HepG2 (cell line): ENCODE measurements around the gene LDAH. TPM values are rescaled to one million over a fixed set of nuclear protein-coding genes. Genes with fewer than 3 reads are reported as not detected.
A peak's percentile ranks its signal among the peaks of the same experiment; 100 is the strongest.

Source experiments
- KDM1A ChIP-seq: IDR thresholded peaks from 2 replicates; pipeline ENCODE4 v1.6.1; 2016; ENCODE audit warnings: missing compliant biosample characterization
- KLF13 ChIP-seq: sonication (generic); formaldehyde crosslinking; IDR thresholded peaks from 2 replicates; pipeline ENCODE4 v1.4.0; 2020; ENCODE audit warnings: mild to moderate bottlenecking, missing genetic modification reagents
- PAX8 ChIP-seq: sonication (generic); formaldehyde crosslinking; IDR thresholded peaks from 2 replicates; pipeline ENCODE4 v1.8.0; 2022; ENCODE audit warnings: mild to moderate bottlenecking, missing genetic modification reagents, borderline replicate concordance
- SIX1 ChIP-seq: sonication (generic); formaldehyde crosslinking; IDR thresholded peaks from 2 replicates; pipeline ENCODE4 v1.4.0; 2020; ENCODE audit warnings: missing genetic modification reagents, borderline replicate concordance
- SUZ12 ChIP-seq: fragments of 150-350 bp; IDR thresholded peaks from 2 replicates; pipeline ENCODE4 v1.6.1; 2014; ENCODE audit warnings: low read depth, low read length
- TFDP1 ChIP-seq: IDR thresholded peaks from 2 replicates; pipeline ENCODE4 v1.6.1; 2016; ENCODE audit warnings: missing compliant biosample characterization, missing genetic modification reagents, borderline replicate concordance
- THAP11 ChIP-seq: IDR thresholded peaks from 2 replicates; pipeline ENCODE4 v1.6.1; 2016; ENCODE audit warnings: missing biosample characterization, missing genetic modification reagents
- TMF1 ChIP-seq: sonication (generic); formaldehyde crosslinking; IDR thresholded peaks from 2 replicates; pipeline ENCODE4 v1.8.1; 2022; ENCODE audit warnings: low read depth, missing genetic modification reagents
- ZNF230 ChIP-seq: sonication (generic); formaldehyde crosslinking; IDR thresholded peaks from 2 replicates; pipeline ENCODE4 v1.4.0; 2020; ENCODE audit warnings: mild to moderate bottlenecking, missing genetic modification reagents
- ZNF484 ChIP-seq: sonication (generic); formaldehyde crosslinking; IDR thresholded peaks from 2 replicates; pipeline ENCODE4 v1.5.1; 2020; ENCODE audit warnings: mild to moderate bottlenecking, low read depth, missing genetic modification reagents, borderline replicate concordance
- ZNF720 ChIP-seq: sonication (generic); formaldehyde crosslinking; IDR thresholded peaks from 2 replicates; pipeline ENCODE4 v1.4.0; 2020; ENCODE audit warnings: missing genetic modification reagents
- ZNF782 ChIP-seq: sonication (generic); formaldehyde crosslinking; IDR thresholded peaks from 2 replicates; pipeline ENCODE4 v1.4.0; 2020; ENCODE audit warnings: missing genetic modification reagents, mild to moderate bottlenecking, borderline replicate concordance
- ZSCAN12 ChIP-seq: sonication (generic); formaldehyde crosslinking; IDR thresholded peaks from 2 replicates; pipeline ENCODE4 v1.9.0; 2021; ENCODE audit warnings: mild to moderate bottlenecking, missing genetic modification reagents
- polyA plus RNA-seq, 8 experiments: library from polyadenylated mRNA; depleted of rRNA in 3 of 8; stranded (reverse) in 7 of 8; unstranded in 1 of 8; fragments of >200 nt; fragmentation: Illumina TruSeq in 4 of 8; extraction: Trizol in 4 of 8; gene quantifications; 2 replicates each; pipeline versions ENCODE4 v1.2.1 to v1.2.3, GENCODE V29; 2011 to 2016; ENCODE audit warnings: low read depth in 4 of 8, missing spikeins in 1 of 8, mixed read lengths in 1 of 8; ENCODE audit not compliant: insufficient read depth in 1 of 8
- total RNA-seq, 5 experiments: library from RNA; depleted of rRNA; stranded (reverse); fragments of >200 nt; fragmentation: Illumina TruSeq; extraction: Trizol; gene quantifications; 2 replicates each; pipeline ENCODE4 v1.2.3, GENCODE V29; 2016; ENCODE audit warnings: low read depth in 1 of 5
- TF ChIP-seq, protein P1 (sequence below): sonication (generic); formaldehyde crosslinking; conservative IDR thresholded peaks from 2 replicates; pipeline ENCODE4 v1.4.0; 2020; ENCODE audit warnings: missing genetic modification reagents
- TF ChIP-seq, protein P2 (sequence below): sonication (generic); formaldehyde crosslinking; IDR thresholded peaks from 2 replicates; pipeline ENCODE4 v1.4.0; 2020; ENCODE audit warnings: mild to moderate bottlenecking, missing genetic modification reagents
- TF ChIP-seq, protein P3 (sequence below): sonication (generic); formaldehyde crosslinking; IDR thresholded peaks from 2 replicates; pipeline ENCODE4 v1.5.1; 2020; ENCODE audit warnings: mild to moderate bottlenecking, missing genetic modification reagents, moderate library complexity
- TF ChIP-seq, protein P4 (sequence below): sonication (generic); formaldehyde crosslinking; IDR thresholded peaks from 2 replicates; pipeline ENCODE4 v1.5.0; 2020; ENCODE audit warnings: mild to moderate bottlenecking, missing genetic modification reagents, borderline replicate concordance

LDAH gene
- total and polyA plus RNA-seq, 2 of the 13 experiments (the other 11 are each of a cell fraction or from before 2014, with no cell fraction given): 28.8 to 46.2 TPM

DNA sequence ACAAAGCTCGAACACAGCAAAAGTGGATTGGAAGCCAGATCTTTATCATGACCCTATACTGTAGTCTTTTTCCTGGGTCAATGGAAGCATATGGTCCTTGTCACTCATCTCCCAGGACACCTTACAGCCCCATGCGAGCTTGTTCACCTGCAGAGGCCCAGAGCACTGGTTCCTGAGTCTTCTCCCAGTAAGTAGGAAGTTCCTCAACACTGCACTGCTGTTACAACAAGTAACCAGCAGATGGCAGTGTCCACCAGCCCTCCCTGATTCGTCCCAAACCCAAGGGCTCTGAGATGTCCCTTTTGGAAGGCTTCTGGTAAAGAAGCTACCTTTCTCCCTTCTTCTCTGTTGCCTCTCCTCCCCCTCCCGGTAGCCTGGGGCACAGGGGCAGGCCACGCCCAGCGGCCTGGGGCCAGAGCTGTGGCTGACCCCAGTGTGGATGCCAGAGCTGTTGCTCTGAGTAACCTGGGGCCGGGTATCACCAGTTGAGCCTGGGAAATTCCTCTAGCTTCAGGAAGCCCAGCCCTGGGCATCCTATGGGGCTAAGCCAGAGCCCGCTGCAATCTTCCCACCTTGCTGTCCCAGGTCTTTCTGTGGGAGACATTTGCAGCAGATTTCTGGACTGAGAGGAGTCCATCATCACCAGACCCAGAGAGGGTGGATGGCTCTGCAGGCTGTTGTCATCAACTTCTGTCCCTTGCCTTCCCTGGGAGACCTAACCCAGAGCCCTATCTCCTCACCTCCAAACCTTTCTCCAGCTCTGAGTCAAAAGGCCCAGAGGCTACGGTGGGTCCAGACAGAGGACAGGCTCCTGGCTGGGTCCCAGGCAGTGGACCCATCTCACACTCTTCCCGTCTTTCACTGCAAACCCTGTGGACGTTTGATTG is 161.2 kb downstream of the LDAH start (continued):
- peak; percentile 43; the same call in 1 of the 2 replicates for TF ChIP-seq KDM1A (CRISPR knock-in tag)
- no peak for TF ChIP-seq ZNF484
- TF ChIP-seq ZSCAN12 (CRISPR knock-in tag): no peak
- TF ChIP-seq SIX1 (CRISPR knock-in tag): no peak
- TF ChIP-seq, protein P1, sequence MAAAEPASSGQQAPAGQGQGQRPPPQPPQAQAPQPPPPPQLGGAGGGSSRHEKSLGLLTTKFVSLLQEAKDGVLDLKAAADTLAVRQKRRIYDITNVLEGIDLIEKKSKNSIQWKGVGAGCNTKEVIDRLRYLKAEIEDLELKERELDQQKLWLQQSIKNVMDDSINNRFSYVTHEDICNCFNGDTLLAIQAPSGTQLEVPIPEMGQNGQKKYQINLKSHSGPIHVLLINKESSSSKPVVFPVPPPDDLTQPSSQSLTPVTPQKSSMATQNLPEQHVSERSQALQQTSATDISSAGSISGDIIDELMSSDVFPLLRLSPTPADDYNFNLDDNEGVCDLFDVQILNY: no peak
- TF ChIP-seq TMF1 (CRISPR knock-in tag): no peak
- TF ChIP-seq ZNF720 (CRISPR knock-in tag): 0 out of 2 replicates have a peak, but pooled peaks have one; percentile 26
- TF ChIP-seq PAX8 (CRISPR knock-in tag): no peak
- TF ChIP-seq, protein P2, sequence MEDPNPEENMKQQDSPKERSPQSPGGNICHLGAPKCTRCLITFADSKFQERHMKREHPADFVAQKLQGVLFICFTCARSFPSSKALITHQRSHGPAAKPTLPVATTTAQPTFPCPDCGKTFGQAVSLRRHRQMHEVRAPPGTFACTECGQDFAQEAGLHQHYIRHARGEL (CRISPR knock-in tag): 0 out of 2 replicates have a peak, but pooled peaks have one; percentile 10
- TF ChIP-seq, protein P3, sequence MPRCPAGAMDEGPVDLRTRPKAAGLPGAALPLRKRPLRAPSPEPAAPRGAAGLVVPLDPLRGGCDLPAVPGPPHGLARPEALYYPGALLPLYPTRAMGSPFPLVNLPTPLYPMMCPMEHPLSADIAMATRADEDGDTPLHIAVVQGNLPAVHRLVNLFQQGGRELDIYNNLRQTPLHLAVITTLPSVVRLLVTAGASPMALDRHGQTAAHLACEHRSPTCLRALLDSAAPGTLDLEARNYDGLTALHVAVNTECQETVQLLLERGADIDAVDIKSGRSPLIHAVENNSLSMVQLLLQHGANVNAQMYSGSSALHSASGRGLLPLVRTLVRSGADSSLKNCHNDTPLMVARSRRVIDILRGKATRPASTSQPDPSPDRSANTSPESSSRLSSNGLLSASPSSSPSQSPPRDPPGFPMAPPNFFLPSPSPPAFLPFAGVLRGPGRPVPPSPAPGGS (CRISPR knock-in tag): 0 out of 2 replicates have a peak, but pooled peaks have one; percentile 35
- TF ChIP-seq, protein P4, sequence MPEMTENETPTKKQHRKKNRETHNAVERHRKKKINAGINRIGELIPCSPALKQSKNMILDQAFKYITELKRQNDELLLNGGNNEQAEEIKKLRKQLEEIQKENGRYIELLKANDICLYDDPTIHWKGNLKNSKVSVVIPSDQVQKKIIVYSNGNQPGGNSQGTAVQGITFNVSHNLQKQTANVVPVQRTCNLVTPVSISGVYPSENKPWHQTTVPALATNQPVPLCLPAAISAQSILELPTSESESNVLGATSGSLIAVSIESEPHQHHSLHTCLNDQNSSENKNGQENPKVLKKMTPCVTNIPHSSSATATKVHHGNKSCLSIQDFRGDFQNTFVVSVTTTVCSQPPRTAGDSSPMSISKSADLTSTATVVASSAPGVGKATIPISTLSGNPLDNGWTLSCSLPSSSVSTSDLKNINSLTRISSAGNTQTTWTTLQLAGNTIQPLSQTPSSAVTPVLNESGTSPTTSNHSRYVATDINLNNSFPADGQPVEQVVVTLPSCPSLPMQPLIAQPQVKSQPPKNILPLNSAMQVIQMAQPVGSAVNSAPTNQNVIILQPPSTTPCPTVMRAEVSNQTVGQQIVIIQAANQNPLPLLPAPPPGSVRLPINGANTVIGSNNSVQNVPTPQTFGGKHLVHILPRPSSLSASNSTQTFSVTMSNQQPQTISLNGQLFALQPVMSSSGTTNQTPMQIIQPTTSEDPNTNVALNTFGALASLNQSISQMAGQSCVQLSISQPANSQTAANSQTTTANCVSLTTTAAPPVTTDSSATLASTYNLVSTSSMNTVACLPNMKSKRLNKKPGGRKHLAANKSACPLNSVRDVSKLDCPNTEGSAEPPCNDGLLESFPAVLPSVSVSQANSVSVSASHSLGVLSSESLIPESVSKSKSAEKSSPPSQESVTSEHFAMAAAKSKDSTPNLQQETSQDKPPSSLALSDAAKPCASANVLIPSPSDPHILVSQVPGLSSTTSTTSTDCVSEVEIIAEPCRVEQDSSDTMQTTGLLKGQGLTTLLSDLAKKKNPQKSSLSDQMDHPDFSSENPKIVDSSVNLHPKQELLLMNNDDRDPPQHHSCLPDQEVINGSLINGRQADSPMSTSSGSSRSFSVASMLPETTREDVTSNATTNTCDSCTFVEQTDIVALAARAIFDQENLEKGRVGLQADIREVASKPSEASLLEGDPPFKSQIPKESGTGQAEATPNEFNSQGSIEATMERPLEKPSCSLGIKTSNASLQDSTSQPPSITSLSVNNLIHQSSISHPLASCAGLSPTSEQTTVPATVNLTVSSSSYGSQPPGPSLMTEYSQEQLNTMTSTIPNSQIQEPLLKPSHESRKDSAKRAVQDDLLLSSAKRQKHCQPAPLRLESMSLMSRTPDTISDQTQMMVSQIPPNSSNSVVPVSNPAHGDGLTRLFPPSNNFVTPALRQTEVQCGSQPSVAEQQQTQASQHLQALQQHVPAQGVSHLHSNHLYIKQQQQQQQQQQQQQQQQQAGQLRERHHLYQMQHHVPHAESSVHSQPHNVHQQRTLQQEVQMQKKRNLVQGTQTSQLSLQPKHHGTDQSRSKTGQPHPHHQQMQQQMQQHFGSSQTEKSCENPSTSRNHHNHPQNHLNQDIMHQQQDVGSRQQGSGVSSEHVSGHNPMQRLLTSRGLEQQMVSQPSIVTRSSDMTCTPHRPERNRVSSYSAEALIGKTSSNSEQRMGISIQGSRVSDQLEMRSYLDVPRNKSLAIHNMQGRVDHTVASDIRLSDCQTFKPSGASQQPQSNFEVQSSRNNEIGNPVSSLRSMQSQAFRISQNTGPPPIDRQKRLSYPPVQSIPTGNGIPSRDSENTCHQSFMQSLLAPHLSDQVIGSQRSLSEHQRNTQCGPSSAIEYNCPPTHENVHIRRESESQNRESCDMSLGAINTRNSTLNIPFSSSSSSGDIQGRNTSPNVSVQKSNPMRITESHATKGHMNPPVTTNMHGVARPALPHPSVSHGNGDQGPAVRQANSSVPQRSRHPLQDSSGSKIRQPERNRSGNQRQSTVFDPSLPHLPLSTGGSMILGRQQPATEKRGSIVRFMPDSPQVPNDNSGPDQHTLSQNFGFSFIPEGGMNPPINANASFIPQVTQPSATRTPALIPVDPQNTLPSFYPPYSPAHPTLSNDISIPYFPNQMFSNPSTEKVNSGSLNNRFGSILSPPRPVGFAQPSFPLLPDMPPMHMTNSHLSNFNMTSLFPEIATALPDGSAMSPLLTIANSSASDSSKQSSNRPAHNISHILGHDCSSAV: no peak
- TF ChIP-seq TFDP1 (CRISPR knock-in tag): no peak
- no peak; the same call in 1 of the 2 replicates for TF ChIP-seq ZNF782 (CRISPR knock-in tag)
- TF ChIP-seq ZNF230 (CRISPR knock-in tag): no peak
- TF ChIP-seq KLF13 (CRISPR knock-in tag): no peak
- TF ChIP-seq SUZ12: no peak
- peak; percentile 45 for TF ChIP-seq THAP11 (CRISPR knock-in tag)
